SK-N-SH (cell line): ENCODE results near the gene MYO1B. TPM values are rescaled to one million over a fixed set of nuclear protein-coding genes. Genes with fewer than 3 reads are reported as not detected.

ENCODE experiments used
- CTCF ChIA-PET: fragments of 300-600, 350-600 bp; formaldehyde crosslinking; extraction: SDS; loops from one replicate; lab custom pipeline; 2021; lab: Yijun Ruan, JAX
- POLR2A ChIA-PET: fragments of 350-600 bp; sonication (Branson Sonifier 250); formaldehyde crosslinking; extraction: SDS; loops from one replicate; lab custom pipeline; 2020; ENCODE audit warnings: antibody characterized with exemption, inconsistent platforms; lab: Yijun Ruan, JAX
- DNase-seq: peaks from one replicate; pipeline ENCODE4 v3.0.0; 2012
- H2AFZ ChIP-seq: fragments of 200-600 bp; sonication (generic); 2 replicates; pipeline ENCODE4 v1.8.1; 2016; ENCODE audit warnings: antibody characterized with exemption, mild to moderate bottlenecking, low read depth
- H3F3A ChIP-seq: fragments of 200-600 bp; sonication (generic); replicated peaks from 2 replicates; pipeline ENCODE3; 2016; ENCODE audit warnings: antibody characterized with exemption, mild to moderate bottlenecking; ENCODE audit not compliant: insufficient read depth
- H3K27ac ChIP-seq, 2 experiments: fragments of 200-500 bp in 1 of 2; fragments of 200-600 bp in 1 of 2; sonication (Bioruptor generic) in 1 of 2; sonication (generic), shearing (Covaris generic) in 1 of 2; 2 replicates each; pipeline versions ENCODE4 v1.5.1 to v1.6.1; 2014 to 2016; ENCODE audit warnings: low read depth in 2 of 2, inconsistent platforms in 1 of 2, low read length in 1 of 2, mild to moderate bottlenecking in 1 of 2, mixed read lengths in 1 of 2
- H3K27me3 ChIP-seq: fragments of 200-600 bp; sonication (generic), shearing (Covaris generic); 2 replicates; pipeline ENCODE4 v1.6.1; 2016; ENCODE audit warnings: mixed run types; ENCODE audit not compliant: insufficient read depth
- H3K36me3 ChIP-seq, 2 experiments: fragments of 200-500 bp in 1 of 2; fragments of 200-600 bp in 1 of 2; sonication (Bioruptor generic) in 1 of 2; sonication (generic) in 1 of 2; replicated peaks in 1 of 2; 2 replicates each; pipeline versions ENCODE3 to v1.5.1; 2014 to 2016; ENCODE audit warnings: low read length in 1 of 2, mild to moderate bottlenecking in 1 of 2; ENCODE audit not compliant: insufficient read depth in 2 of 2, control insufficient read depth in 1 of 2
- H3K4me1 ChIP-seq, 2 experiments: fragments of 200-500 bp in 1 of 2; fragments of 200-600 bp in 1 of 2; sonication (Bioruptor generic) in 1 of 2; sonication (generic), shearing (Covaris generic) in 1 of 2; 2 replicates each; pipeline versions ENCODE4 v1.5.1 to v1.6.1; 2014 to 2016; ENCODE audit warnings: low read depth in 1 of 2, low read length in 1 of 2, mixed run types in 1 of 2; ENCODE audit not compliant: insufficient read depth in 2 of 2, control insufficient read depth in 1 of 2
- H3K4me2 ChIP-seq: fragments of 200-600 bp; sonication (generic), shearing (Covaris generic); 2 replicates; pipeline ENCODE4 v1.6.1; 2017; ENCODE audit warnings: mixed run types
- H3K4me3 ChIP-seq, 2 experiments: fragments of 200-500 bp in 1 of 2; fragments of 200-600 bp in 1 of 2; sonication (Bioruptor generic) in 1 of 2; sonication (generic), shearing (Covaris generic) in 1 of 2; 2 replicates each; pipeline versions ENCODE4 v1.5.1 to v1.8.1; 2014 to 2016; ENCODE audit warnings: low read depth in 2 of 2, inconsistent platforms in 1 of 2, low read length in 1 of 2, mild to moderate bottlenecking in 1 of 2, mixed read lengths in 1 of 2, moderate library complexity in 1 of 2
- H3K79me2 ChIP-seq: fragments of 200-600 bp; sonication (generic); 2 replicates; pipeline ENCODE4 v1.8.1; 2017; ENCODE audit warnings: mild to moderate bottlenecking; ENCODE audit not compliant: insufficient read depth
- H3K9ac ChIP-seq: fragments of 200-600 bp; sonication (generic); 2 replicates; pipeline ENCODE4 v1.6.1; 2017; ENCODE audit warnings: mixed run types
- H3K9me2 ChIP-seq: fragments of 200-600 bp; sonication (generic); 2 replicates; pipeline ENCODE4 v1.6.1; 2017; ENCODE audit warnings: mixed run types
- H3K9me3 ChIP-seq: fragments of 200-600 bp; sonication (generic); 2 replicates; pipeline ENCODE4 v1.6.1; 2017; ENCODE audit warnings: mixed run types, mild to moderate bottlenecking, moderate library complexity
- H4K20me1 ChIP-seq: fragments of 200-600 bp; sonication (generic); 2 replicates; pipeline ENCODE4 v1.6.1; 2017; ENCODE audit warnings: mild to moderate bottlenecking, mixed run types; ENCODE audit not compliant: insufficient read depth
- CTCF ChIP-seq: fragments of 200-600 bp; sonication (generic); IDR thresholded peaks from 2 replicates; pipeline ENCODE4 v1.6.1; 2017; ENCODE audit warnings: antibody characterized with exemption, mild to moderate bottlenecking, moderate library complexity
- EP300 ChIP-seq, 2 experiments: IDR thresholded peaks; 2 replicates each; pipeline versions ENCODE4 v1.4.0 to v1.6.1; 2012; ENCODE audit warnings: borderline replicate concordance in 1 of 2, low read depth in 1 of 2, low read length in 1 of 2
- FOSL2 ChIP-seq: IDR thresholded peaks from 2 replicates; pipeline ENCODE4 v1.4.0; 2012; ENCODE audit warnings: low read depth, mild to moderate bottlenecking, moderate library complexity, borderline replicate concordance
- JUND ChIP-seq: IDR thresholded peaks from 2 replicates; pipeline ENCODE4 v1.4.0; 2012
- MAX ChIP-seq: IDR thresholded peaks from 2 replicates; pipeline ENCODE4 v1.4.0; 2012; ENCODE audit warnings: low read depth
- MEF2A ChIP-seq: IDR thresholded peaks from 2 replicates; pipeline ENCODE4 v1.4.0; 2012; ENCODE audit warnings: low read depth, borderline replicate concordance
- MXI1 ChIP-seq: IDR thresholded peaks from 2 replicates; pipeline ENCODE4 v1.6.1; 2012; ENCODE audit warnings: mild to moderate bottlenecking, low read depth, low read length, improper control_type of control experiment
- POLR2AphosphoS5 ChIP-seq: IDR thresholded peaks from 2 replicates; pipeline ENCODE4 v1.6.1; 2012; ENCODE audit warnings: low read depth, low read length
- RCOR1 ChIP-seq: fragments of 150-350 bp; IDR thresholded peaks from 2 replicates; pipeline ENCODE4 v1.6.1; 2017; ENCODE audit warnings: antibody characterized with exemption, low read length
- REST ChIP-seq: IDR thresholded peaks from 2 replicates; pipeline ENCODE4 v1.6.1; 2012; ENCODE audit warnings: mild to moderate bottlenecking, low read depth, low read length, moderate library complexity
- USF1 ChIP-seq: IDR thresholded peaks from 2 replicates; pipeline ENCODE4 v1.4.0; 2012; ENCODE audit warnings: low read depth, borderline replicate concordance
- ZBTB33 ChIP-seq: IDR thresholded peaks from 2 replicates; pipeline ENCODE4 v1.4.0; 2012; ENCODE audit warnings: low read depth, borderline replicate concordance
- WGBS: methylation state at CpG from one replicate; pipeline ENCODE4 v1.1.6; 2017; ENCODE audit warnings: low lambda C conversion rate; 5-methylcytosine and 5-hydroxymethylcytosine counted together
- polyA plus RNA-seq, 3 experiments: library from polyadenylated mRNA; depleted of rRNA; stranded (reverse); fragments of >200 nt; gene quantifications; 2 replicates each; pipeline ENCODE4 v1.2.3, GENCODE V29; 2012

The MYO1B gene
- polyA plus RNA-seq, 1 of the 3 experiments (the other 2 are of a cell fraction), result 20.2 TPM

DNA sequence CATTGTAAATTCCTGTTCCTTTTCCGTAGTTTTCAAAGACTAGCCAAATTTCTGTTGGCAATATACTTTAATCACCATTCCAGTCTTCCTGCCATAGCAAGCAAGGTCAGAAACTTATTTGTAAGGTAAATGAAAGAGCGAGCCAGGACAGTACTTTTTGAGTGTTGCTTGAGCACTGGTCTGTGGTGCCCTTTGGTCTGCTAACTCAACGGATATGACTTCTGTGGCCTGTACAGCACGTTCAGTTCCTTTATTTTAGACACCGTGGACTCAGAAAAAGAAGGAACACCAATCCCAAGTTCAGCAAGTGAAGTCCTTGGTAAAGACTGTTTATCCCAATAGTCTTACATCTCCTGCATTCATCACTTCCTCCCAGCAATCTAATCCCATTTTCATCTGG lies 166.3 kb downstream of the MYO1B start:
- no peak for DNase-seq
- Histone ChIP-seq H3K4me1 (no peaks in the 10 kb centered on the region), H3K27ac (no peak overlapping the region; a peak in 1 of 4 replicates), H3K9me3 (no peaks in the 10 kb centered on the region), H3K4me2 (no peak overlapping the region), H3K36me3 (peaks cover 84 to 99% of the 10 kb centered on the region in 2 experiments), H3K9me2 (no peaks in the 10 kb centered on the region), H4K20me1 (no peaks in the 10 kb centered on the region), H2AFZ (no peak overlapping the region), H3K9ac (no peak overlapping the region), H3K4me3 (no peak overlapping the region), H3F3A (peaks cover 5% of the 10 kb centered on the region), H3K27me3 (no peaks in the 10 kb centered on the region), H3K79me2 (no peaks in the 10 kb centered on the region)
- ChIA-PET CTCF (interaction anchor here (1.0 to 1.6 kb wide), 3 partner anchors 12 to 110 kb away, joined by 3 read pairs; no protein-coding TSS in a partner anchor), POLR2A (no interaction called here)
- TF ChIP-seq MEF2A (no peak), EP300 (IDR thresholded peaks at IDR 0.05; ENCODE audit: borderline replicate concordance in 1 of 2, low read depth in 1 of 2, low read length in 1 of 2) (no peak), FOSL2 (no peak), POLR2AphosphoS5 (no peak)
- WGBS, result 64% methylated on average over 5 of the region's 5 CpGs

DNA sequence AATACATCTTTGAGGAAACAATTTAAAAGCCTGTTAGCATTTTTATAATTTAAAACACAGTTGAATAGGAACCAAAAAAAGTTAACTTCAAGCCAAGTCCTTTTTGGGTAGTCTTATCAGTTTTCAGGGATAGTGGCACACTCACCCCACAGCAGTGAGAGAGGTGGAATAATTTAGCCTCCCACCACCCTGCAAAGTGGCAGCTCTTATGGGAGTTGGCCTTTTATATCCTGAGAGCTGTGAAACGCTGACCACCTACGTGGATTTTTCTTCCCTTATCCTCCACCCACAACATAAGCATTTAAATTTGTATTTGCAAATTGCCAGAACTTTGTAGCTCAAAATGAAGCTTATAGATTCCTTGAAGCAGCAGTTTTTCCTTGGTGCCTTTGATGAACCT lies 167.1 kb downstream of the MYO1B start:
- Histone ChIP-seq H3K79me2 (no peaks in the 10 kb centered on the region), H3K9me2 (no peaks in the 10 kb centered on the region), H3K27ac (no peak overlapping the region), H3K9me3 (no peaks in the 10 kb centered on the region), H3K9ac (no peak overlapping the region), H3K4me1 (no peaks in the 10 kb centered on the region), H3K36me3 (peaks cover 90 to 98% of the 10 kb centered on the region in 2 experiments), H3K4me3 (no peak overlapping the region), H4K20me1 (no peaks in the 10 kb centered on the region), H3K4me2 (no peak overlapping the region), H3K27me3 (no peaks in the 10 kb centered on the region), H3F3A (peaks cover 5% of the 10 kb centered on the region), H2AFZ (no peak overlapping the region)
- POLR2A ChIA-PET, result no interaction called here
- CTCF ChIA-PET, result interaction anchor here (1.0 to 1.6 kb wide), 3 partner anchors 11 to 109 kb away, joined by 3 read pairs; no protein-coding TSS in a partner anchor
- DNase-seq, result no peak
- TF ChIP-seq MAX (no peak), MXI1 (no peak), ZBTB33 (no peak), RCOR1 (no peak), REST (no peak), CTCF (no peak), JUND (no peak), USF1 (no peak)
- 96% methylated on average over 2 of the region's 2 CpGs for WGBS
